HepG2 (cell line): ENCODE measurements around the gene GLG1. TPM values are rescaled to one million over a fixed set of nuclear protein-coding genes. Genes with fewer than 3 reads are reported as not detected.

Experiments used
- AFF4 ChIP-seq: sonication (generic); formaldehyde crosslinking; IDR thresholded peaks from 2 replicates; pipeline ENCODE4 v1.4.0; 2020; ENCODE audit warnings: missing genetic modification reagents
- CBX1 ChIP-seq: IDR thresholded peaks from one replicate; pipeline ENCODE4 v1.6.1; 2016; ENCODE audit warnings: antibody characterized with exemption, low read depth
- CEBPG ChIP-seq: IDR thresholded peaks from 2 replicates; pipeline ENCODE4 v1.6.1; 2016
- ELF3 ChIP-seq: IDR thresholded peaks from 2 replicates; pipeline ENCODE4 v1.6.1; 2016; ENCODE audit warnings: missing genetic modification reagents, missing compliant biosample characterization
- GRHL1 ChIP-seq: sonication (generic); formaldehyde crosslinking; conservative IDR thresholded peaks from 2 replicates; pipeline ENCODE4 v1.8.0; 2022; ENCODE audit warnings: missing genetic modification reagents
- JARID2 ChIP-seq: sonication (generic); formaldehyde crosslinking; IDR thresholded peaks from 2 replicates; pipeline ENCODE4 v1.8.1; 2023; ENCODE audit warnings: missing genetic modification reagents, inconsistent platforms; ENCODE audit not compliant: insufficient replicate concordance
- NFATC3 ChIP-seq: sonication (generic); formaldehyde crosslinking; IDR thresholded peaks from 2 replicates; pipeline ENCODE4 v1.5.1; 2020; ENCODE audit warnings: mild to moderate bottlenecking, missing genetic modification reagents
- NFE2L2 ChIP-seq: fragments of 150-350 bp; IDR thresholded peaks from 2 replicates; pipeline ENCODE4 v1.6.1; 2014; ENCODE audit warnings: low read length
- NFRKB ChIP-seq: fragments of 450-650 bp; IDR thresholded peaks from 2 replicates; pipeline ENCODE4 v1.6.1; 2017
- PAWR ChIP-seq: sonication (generic); formaldehyde crosslinking; IDR thresholded peaks from 2 replicates; pipeline ENCODE4 v1.4.0; 2020; ENCODE audit warnings: missing genetic modification reagents, mild to moderate bottlenecking, borderline replicate concordance
- ZKSCAN8 ChIP-seq: IDR thresholded peaks from 2 replicates; pipeline ENCODE4 v1.6.1; 2016; ENCODE audit warnings: borderline replicate concordance, missing genetic modification reagents, missing compliant biosample characterization
- ZNF3 ChIP-seq: IDR thresholded peaks from 2 replicates; pipeline ENCODE4 v1.7.0; 2017; ENCODE audit warnings: inconsistent platforms
- ZNF556 ChIP-seq: sonication (generic); formaldehyde crosslinking; IDR thresholded peaks from 2 replicates; pipeline ENCODE4 v1.4.0; 2020; ENCODE audit warnings: mild to moderate bottlenecking, missing genetic modification reagents, borderline replicate concordance
- ZNF749 ChIP-seq: sonication (generic); formaldehyde crosslinking; IDR thresholded peaks from 2 replicates; pipeline ENCODE4 v1.8.0; 2022; ENCODE audit warnings: mild to moderate bottlenecking, missing genetic modification reagents, moderate library complexity, borderline replicate concordance
- polyA plus RNA-seq, 8 experiments: library from polyadenylated mRNA; depleted of rRNA in 3 of 8; stranded (reverse) in 7 of 8; unstranded in 1 of 8; fragments of >200 nt; fragmentation: Illumina TruSeq in 4 of 8; extraction: Trizol in 4 of 8; gene quantifications; 2 replicates each; pipeline versions ENCODE4 v1.2.1 to v1.2.3, GENCODE V29; 2011 to 2016; ENCODE audit warnings: low read depth in 4 of 8, missing spikeins in 1 of 8, mixed read lengths in 1 of 8; ENCODE audit not compliant: insufficient read depth in 1 of 8
- total RNA-seq, 5 experiments: library from RNA; depleted of rRNA; stranded (reverse); fragments of >200 nt; fragmentation: Illumina TruSeq; extraction: Trizol; gene quantifications; 2 replicates each; pipeline ENCODE4 v1.2.3, GENCODE V29; 2016; ENCODE audit warnings: low read depth in 1 of 5
- TF ChIP-seq, protein P1 (sequence below): sonication (generic); formaldehyde crosslinking; IDR thresholded peaks from 2 replicates; pipeline ENCODE4 v1.4.0; 2020; ENCODE audit warnings: missing genetic modification reagents
- TF ChIP-seq, protein P2 (sequence below): sonication (generic); formaldehyde crosslinking; IDR thresholded peaks from 2 replicates; pipeline ENCODE4 v1.4.0; 2020; ENCODE audit warnings: missing genetic modification reagents

GLG1 gene
- total and polyA plus RNA-seq, 2 of the 13 experiments (the other 11 are each of a cell fraction or from before 2014, with no cell fraction given) = 87.7 to 141 TPM

GRCh38 chr16:74606521-74607309, at the start of gene GLG1 (continued):
- TF ChIP-seq, protein P1, sequence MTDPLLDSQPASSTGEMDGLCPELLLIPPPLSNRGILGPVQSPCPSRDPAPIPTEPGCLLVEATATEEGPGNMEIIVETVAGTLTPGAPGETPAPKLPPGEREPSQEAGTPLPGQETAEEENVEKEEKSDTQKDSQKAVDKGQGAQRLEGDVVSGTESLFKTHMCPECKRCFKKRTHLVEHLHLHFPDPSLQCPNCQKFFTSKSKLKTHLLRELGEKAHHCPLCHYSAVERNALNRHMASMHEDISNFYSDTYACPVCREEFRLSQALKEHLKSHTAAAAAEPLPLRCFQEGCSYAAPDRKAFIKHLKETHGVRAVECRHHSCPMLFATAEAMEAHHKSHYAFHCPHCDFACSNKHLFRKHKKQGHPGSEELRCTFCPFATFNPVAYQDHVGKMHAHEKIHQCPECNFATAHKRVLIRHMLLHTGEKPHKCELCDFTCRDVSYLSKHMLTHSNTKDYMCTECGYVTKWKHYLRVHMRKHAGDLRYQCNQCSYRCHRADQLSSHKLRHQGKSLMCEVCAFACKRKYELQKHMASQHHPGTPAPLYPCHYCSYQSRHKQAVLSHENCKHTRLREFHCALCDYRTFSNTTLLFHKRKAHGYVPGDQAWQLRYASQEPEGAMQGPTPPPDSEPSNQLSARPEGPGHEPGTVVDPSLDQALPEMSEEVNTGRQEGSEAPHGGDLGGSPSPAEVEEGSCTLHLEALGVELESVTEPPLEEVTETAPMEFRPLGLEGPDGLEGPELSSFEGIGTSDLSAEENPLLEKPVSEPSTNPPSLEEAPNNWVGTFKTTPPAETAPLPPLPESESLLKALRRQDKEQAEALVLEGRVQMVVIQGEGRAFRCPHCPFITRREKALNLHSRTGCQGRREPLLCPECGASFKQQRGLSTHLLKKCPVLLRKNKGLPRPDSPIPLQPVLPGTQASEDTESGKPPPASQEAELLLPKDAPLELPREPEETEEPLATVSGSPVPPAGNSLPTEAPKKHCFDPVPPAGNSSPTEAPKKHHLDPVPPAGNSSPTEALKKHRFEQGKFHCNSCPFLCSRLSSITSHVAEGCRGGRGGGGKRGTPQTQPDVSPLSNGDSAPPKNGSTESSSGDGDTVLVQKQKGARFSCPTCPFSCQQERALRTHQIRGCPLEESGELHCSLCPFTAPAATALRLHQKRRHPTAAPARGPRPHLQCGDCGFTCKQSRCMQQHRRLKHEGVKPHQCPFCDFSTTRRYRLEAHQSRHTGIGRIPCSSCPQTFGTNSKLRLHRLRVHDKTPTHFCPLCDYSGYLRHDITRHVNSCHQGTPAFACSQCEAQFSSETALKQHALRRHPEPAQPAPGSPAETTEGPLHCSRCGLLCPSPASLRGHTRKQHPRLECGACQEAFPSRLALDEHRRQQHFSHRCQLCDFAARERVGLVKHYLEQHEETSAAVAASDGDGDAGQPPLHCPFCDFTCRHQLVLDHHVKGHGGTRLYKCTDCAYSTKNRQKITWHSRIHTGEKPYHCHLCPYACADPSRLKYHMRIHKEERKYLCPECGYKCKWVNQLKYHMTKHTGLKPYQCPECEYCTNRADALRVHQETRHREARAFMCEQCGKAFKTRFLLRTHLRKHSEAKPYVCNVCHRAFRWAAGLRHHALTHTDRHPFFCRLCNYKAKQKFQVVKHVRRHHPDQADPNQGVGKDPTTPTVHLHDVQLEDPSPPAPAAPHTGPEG (CRISPR knock-in tag) = peak; percentile 82; the same call in 1 of the 2 replicates
- TF ChIP-seq ZKSCAN8 (CRISPR knock-in tag) (peak; percentile 55; the same call in 1 of the 2 replicates), ZNF749 (0 out of 2 replicates have a peak, but pooled peaks have one; percentile 10), ELF3 (CRISPR knock-in tag) (no peak; the same call in 1 of the 2 replicates), GRHL1 (CRISPR knock-in tag) (no peak), PAWR (CRISPR knock-in tag) (no peak), NFRKB (no peak), ZNF556 (CRISPR knock-in tag) (peak; percentile 96; the same call in 1 of the 2 replicates), NFATC3 (CRISPR knock-in tag) (no peak), CBX1 (peak; percentile 67), CEBPG (CRISPR knock-in tag) (no peak), ZNF3 (CRISPR knock-in tag) (no peak), NFE2L2 (no peak), JARID2 (CRISPR knock-in tag) (peak; percentile 66), AFF4 (CRISPR knock-in tag) (no peak)
- TF ChIP-seq, protein P2, sequence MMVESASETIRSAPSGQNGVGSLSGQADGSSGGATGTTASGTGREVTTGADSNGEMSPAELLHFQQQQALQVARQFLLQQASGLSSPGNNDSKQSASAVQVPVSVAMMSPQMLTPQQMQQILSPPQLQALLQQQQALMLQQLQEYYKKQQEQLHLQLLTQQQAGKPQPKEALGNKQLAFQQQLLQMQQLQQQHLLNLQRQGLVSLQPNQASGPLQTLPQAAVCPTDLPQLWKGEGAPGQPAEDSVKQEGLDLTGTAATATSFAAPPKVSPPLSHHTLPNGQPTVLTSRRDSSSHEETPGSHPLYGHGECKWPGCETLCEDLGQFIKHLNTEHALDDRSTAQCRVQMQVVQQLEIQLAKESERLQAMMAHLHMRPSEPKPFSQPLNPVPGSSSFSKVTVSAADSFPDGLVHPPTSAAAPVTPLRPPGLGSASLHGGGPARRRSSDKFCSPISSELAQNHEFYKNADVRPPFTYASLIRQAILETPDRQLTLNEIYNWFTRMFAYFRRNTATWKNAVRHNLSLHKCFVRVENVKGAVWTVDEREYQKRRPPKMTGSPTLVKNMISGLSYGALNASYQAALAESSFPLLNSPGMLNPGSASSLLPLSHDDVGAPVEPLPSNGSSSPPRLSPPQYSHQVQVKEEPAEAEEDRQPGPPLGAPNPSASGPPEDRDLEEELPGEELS = peak; percentile 73
